ENCODE results near the gene CENPX. TPM values are rescaled to one million over a fixed set of nuclear protein-coding genes. Genes with fewer than 3 reads are reported as not detected.

Gene CENPX
- total and polyA plus RNA-seq, 8 donors = 42.9 to 77.7 (median 49.8) TPM

DNA sequence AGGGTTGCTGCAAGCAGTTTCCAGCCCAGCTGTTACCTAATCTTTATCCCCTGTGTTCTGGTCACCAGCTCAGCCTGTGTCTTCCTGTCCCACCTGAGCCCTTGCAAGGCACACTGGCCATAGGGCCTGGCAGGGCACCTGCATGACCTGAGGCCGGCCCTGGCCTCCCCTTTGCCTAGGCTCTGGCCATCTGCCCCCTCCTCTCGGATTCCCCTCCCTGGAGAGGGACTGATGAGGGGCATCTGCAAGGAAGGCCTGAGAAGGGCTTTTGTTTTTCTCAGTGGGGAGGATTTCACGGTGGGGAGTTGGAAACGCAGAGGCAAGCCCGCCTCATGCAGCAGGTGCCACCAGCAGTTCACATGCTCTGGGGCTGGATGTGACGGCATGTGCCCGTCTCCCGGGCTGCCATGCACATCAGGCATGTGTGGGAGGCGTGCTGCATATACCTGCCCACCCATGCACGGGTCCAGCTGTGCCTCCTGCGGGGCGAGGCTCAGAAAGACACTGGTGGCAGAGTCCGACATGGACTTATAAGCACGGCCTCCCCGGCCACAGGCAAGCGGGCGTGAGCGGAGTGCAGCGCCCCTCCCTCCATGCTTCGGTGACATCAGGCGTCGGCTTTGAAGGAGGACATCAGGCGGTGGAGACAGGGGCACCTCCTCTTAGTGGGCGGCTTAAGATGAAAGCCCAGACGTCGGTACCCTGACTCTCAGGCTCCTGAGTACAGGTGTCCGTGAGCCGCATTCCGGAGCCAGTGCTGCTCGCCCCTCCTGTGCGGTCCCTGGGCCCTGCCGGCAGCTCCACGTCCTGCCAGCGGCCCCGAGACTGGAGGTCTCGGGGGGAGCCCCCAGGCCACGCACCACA, 28.7 kb downstream of the CENPX start:
- DNase-seq (peak in 1 of 4 donors; percentile 59), ATAC-seq (no peak)
- Histone ChIP-seq H3K27ac (no peak overlapping the region), H3K4me1 (peaks cover 18 to 32% of the 10 kb centered on the region in 2 donors), H3K9me3 (no peaks in the 10 kb centered on the region), H3K36me3 (peaks cover 0 to 32% of the 10 kb centered on the region in 2 donors), H3K27me3 (no peaks in the 10 kb centered on the region), H3K4me3 (no peak overlapping the region)
- TF ChIP-seq, protein P1, sequence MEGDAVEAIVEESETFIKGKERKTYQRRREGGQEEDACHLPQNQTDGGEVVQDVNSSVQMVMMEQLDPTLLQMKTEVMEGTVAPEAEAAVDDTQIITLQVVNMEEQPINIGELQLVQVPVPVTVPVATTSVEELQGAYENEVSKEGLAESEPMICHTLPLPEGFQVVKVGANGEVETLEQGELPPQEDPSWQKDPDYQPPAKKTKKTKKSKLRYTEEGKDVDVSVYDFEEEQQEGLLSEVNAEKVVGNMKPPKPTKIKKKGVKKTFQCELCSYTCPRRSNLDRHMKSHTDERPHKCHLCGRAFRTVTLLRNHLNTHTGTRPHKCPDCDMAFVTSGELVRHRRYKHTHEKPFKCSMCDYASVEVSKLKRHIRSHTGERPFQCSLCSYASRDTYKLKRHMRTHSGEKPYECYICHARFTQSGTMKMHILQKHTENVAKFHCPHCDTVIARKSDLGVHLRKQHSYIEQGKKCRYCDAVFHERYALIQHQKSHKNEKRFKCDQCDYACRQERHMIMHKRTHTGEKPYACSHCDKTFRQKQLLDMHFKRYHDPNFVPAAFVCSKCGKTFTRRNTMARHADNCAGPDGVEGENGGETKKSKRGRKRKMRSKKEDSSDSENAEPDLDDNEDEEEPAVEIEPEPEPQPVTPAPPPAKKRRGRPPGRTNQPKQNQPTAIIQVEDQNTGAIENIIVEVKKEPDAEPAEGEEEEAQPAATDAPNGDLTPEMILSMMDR (IDR thresholded peaks at IDR 0.05) = no peak
- intact Hi-C loops (cut with DNase I) = no loop called here

DNA sequence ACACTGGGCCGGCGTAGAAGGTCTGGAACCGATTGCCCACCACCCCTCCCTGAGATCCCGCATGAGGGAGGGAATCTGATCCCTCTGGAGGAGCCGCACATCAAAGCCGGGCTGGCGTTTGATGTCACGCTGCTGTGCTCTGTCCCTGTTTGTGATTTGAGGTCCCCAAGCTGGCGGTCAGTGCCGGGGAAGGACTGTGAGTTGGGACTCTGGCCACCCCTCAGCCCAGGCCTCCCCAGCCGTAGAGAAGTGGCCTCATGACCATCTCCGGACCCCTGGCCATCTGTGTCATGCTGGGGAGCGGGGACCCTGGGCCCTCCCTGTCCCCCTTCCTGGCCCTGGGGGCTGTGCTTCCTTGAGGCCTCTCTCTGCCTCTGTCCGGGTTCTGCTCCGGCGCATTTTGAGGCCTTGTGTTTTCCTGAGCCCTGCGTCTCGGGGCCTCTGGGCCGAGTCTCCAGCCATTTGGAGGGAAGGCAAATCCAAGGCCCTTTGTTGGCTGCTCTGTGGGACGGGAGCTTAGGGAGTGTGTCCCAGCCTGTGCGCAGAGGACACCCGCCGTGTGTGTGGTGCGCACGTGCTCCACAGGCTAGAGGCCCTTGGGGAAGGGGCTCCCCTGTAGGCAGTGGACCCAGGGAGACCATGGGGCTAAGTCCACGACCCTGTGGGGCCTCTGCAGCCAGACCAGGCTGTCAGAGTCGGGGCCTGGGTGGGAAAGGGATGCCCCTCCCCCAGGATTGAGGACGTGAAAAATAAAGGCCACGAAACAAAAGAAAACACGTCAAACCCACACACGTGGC, 30.2 kb downstream of the CENPX start:
- peak in 2 of 4 donors; percentile 64 to 67 for DNase-seq
- Histone ChIP-seq H3K27me3 (no peaks in the 10 kb centered on the region), H3K4me1 (peaks cover 18 to 32% of the 10 kb centered on the region in 2 donors), H3K4me3 (no peak overlapping the region), H3K36me3 (peaks cover 0 to 35% of the 10 kb centered on the region in 2 donors), H3K27ac (peak overlapping the region; percentile 20 to 63), H3K9me3 (no peaks in the 10 kb centered on the region)
- peak; percentile 0 for ATAC-seq
- TF ChIP-seq, protein P1 (IDR thresholded peaks at IDR 0.05) = no peak
- intact Hi-C loops (cut with DNase I) = no loop called here

DNA sequence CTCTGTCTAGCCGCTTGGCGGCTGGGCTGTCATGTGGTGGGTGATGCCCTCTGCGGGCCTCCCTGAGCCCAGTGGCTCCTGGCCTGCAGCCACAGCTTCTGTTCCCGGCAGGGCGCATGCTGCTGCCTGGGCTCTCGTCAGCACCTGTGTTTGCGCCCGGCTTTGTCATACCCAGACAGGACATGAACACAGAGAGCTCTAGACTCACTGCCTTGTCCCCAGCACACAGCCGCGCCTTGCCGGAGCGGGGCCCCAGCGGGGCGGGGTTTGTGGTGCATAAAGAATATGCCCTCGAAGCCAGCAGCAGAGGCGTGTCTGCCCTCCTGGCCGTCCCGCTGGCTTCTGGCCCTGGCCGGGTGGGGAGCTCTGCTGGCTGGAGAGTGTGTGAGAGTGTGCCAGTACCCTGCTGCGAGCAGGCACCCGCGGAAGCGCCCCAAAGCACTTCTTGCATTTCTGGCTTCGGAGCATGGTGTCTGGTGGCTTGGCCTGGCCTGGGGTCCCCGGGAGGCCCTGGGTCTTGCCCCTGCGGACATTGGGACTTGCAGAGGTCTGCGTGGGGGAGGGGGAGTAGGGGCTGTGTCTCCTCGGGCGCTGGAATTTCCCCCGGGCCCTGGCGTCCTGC, 30.9 kb downstream of the CENPX start:
- DNase-seq = peak in 3 of 4 donors; percentile 80 to 95 (median 89)
- H3K9me3 ChIP-seq = no peaks in the 10 kb centered on the region
- H3K4me1 ChIP-seq = peaks cover 18 to 32% of the 10 kb centered on the region in 2 donors
- no peaks in the 10 kb centered on the region for H3K27me3 ChIP-seq
- H3K27ac ChIP-seq = peak overlapping the region; percentile 20 to 63
- ATAC-seq = peak; percentile 91
- intact Hi-C loops (cut with DNase I) = no loop called here
- TF ChIP-seq, protein P1 (IDR thresholded peaks at IDR 0.05) = no peak
- peaks cover 0 to 37% of the 10 kb centered on the region in 2 donors for H3K36me3 ChIP-seq
- H3K4me3 ChIP-seq = no peak overlapping the region

DNA sequence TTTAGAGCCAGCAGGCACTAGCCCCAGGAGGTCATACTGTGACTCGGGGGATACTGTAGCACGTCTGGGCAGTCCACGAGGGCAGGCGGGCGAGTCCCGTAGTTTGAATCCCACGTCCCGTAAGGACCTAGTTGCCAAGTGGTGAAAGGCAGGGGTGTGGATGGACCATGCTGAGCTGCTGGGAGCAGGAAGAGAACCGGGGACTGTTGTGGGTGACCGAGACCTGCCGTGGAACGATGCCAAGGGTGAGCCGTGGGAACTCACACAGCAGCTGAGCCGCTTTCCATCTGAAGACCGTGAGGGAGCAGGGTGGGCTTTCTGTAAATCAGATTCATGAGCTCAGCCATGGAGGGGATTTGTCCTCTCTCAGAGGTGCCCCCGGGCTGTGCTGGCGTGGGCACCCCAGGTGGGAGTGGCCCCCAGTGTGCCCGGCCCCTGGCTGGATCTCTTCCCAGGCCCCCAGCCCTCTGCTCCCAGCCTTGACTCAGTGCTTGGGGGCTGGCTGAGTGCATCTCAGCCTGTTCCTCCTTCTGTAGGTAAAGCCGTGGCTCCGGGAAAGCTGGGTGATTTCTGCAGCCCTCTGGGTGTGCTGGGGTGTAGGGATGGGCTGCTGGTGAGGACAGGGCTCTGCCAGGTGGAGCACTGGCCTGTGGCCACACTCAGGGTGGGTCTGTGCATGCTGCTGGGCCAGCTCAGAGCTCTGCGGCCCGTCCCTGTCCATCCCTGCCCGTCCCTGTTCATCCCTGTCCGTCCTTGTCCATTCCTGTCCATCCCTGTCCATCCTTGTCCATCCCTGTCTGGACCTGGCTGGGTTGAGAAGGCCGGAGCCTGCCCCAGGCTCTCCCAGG, 31.6 kb downstream of the CENPX start:
- Histone ChIP-seq H3K36me3 (peaks cover 0 to 38% of the 10 kb centered on the region in 2 donors), H3K4me3 (no peak overlapping the region), H3K9me3 (no peaks in the 10 kb centered on the region), H3K27me3 (no peaks in the 10 kb centered on the region), H3K27ac (peak overlapping the region; percentile 20 to 63), H3K4me1 (peaks cover 18 to 32% of the 10 kb centered on the region in 2 donors)
- DNase-seq = peak in 1 of 4 donors; percentile 75
- intact Hi-C loops (cut with DNase I) = no loop called here
- no peak for ATAC-seq
- TF ChIP-seq, protein P1 (IDR thresholded peaks at IDR 0.05) = no peak

Data from left lung (tissue), 10 donors.